ENCODE results near the gene FOXK1.
"Not testable (repeated sequence)": the region's sequence is repeated elsewhere in the genome, so short reads cannot be mapped to it uniquely, and the experiment has no call there.

FOXK1 gene

DNA sequence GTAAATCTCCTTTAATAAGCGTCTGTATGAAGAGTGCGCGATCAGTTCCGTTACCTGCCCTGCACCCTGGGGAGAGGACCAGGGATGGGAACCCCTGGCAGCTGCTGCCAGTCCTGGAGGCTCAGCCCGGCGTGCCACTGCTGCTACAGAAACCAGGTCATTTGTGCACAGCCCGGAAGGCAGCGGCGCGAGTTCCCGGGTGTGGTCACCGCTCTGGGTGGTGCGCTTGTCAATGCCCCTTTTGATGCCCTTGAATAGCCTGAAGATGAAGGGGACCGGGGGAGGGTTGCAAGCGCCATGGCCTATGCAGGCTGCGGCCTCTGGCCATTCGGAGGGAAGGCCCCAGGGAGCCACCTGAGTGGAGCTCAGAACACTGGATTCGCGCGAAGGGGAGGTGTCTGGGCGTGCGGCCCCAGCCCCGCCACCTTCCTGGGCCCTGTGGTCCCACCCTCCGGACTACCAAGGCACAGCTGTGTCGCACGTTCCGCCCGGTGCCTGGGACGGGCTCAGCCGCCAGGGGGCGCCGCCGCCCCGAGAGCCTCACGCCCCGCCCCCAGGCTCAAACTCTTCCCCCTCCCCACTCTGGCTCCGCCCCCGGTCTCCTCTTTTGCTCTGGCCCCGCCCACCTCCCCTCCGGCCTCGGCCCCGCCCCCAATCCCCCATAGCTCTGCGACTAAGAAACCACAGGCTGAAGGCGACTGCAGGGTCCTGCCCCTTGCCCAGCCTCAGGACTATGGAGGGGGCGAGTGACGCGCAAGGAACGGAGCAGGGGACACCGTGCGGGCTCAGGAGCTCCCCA is 109.8 kb downstream of the FOXK1 start:
- H3K27ac ChIP-seq = peak overlapping the region; percentile 65
- peak overlapping the region; percentile 60 for H3K4me2 ChIP-seq
- no peaks in the 10 kb centered on the region for H3K27me3 ChIP-seq (ENCODE audit: insufficient read depth, low read depth)
- peak overlapping the region; percentile 74; the same call in 1 of the 2 replicates for H3K9ac ChIP-seq
- no peaks in the 10 kb centered on the region for H4K20me1 ChIP-seq (ENCODE audit: insufficient read depth)
- no peak overlapping the region for H3K4me3 ChIP-seq (IDR thresholded peaks at IDR 0.05; ENCODE audit: insufficient read depth, low read depth, low read length)
- no peaks in the 10 kb centered on the region for H3K36me3 ChIP-seq (ENCODE audit: insufficient read depth)
- no peaks in the 10 kb centered on the region for H3K79me2 ChIP-seq (ENCODE audit: insufficient read depth, low read depth)
- H3K4me1 ChIP-seq (ENCODE audit: low read depth, poor library complexity, severe bottlenecking) = no peaks in the 10 kb centered on the region
- TF ChIP-seq, protein P1, sequence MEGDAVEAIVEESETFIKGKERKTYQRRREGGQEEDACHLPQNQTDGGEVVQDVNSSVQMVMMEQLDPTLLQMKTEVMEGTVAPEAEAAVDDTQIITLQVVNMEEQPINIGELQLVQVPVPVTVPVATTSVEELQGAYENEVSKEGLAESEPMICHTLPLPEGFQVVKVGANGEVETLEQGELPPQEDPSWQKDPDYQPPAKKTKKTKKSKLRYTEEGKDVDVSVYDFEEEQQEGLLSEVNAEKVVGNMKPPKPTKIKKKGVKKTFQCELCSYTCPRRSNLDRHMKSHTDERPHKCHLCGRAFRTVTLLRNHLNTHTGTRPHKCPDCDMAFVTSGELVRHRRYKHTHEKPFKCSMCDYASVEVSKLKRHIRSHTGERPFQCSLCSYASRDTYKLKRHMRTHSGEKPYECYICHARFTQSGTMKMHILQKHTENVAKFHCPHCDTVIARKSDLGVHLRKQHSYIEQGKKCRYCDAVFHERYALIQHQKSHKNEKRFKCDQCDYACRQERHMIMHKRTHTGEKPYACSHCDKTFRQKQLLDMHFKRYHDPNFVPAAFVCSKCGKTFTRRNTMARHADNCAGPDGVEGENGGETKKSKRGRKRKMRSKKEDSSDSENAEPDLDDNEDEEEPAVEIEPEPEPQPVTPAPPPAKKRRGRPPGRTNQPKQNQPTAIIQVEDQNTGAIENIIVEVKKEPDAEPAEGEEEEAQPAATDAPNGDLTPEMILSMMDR (conservative IDR thresholded peaks at IDR 0.05; ENCODE audit: low read depth, low read length) = peak; percentile 38
- peak overlapping the region; percentile 41 for H2AFZ ChIP-seq (ENCODE audit: low read depth)

- peak overlapping the region; percentile 65 for H3K27ac ChIP-seq
- H3K9ac ChIP-seq = peak overlapping the region; percentile 74; the same call in 1 of the 2 replicates
- no peaks in the 10 kb centered on the region for H4K20me1 ChIP-seq (ENCODE audit: insufficient read depth)
- H3K4me3 ChIP-seq (IDR thresholded peaks at IDR 0.05; ENCODE audit: insufficient read depth, low read depth, low read length) = no peak overlapping the region
- H2AFZ ChIP-seq (ENCODE audit: low read depth) = peak overlapping the region; percentile 41
- H3K79me2 ChIP-seq (ENCODE audit: insufficient read depth, low read depth) = no peaks in the 10 kb centered on the region
- H3K36me3 ChIP-seq (ENCODE audit: insufficient read depth) = no peaks in the 10 kb centered on the region
- H3K27me3 ChIP-seq (ENCODE audit: insufficient read depth, low read depth) = no peaks in the 10 kb centered on the region
- peak overlapping the region; percentile 60 for H3K4me2 ChIP-seq
- TF ChIP-seq, protein P1 (conservative IDR thresholded peaks at IDR 0.05; ENCODE audit: low read depth, low read length) = no peak
- H3K4me1 ChIP-seq (ENCODE audit: low read depth, poor library complexity, severe bottlenecking) = no peaks in the 10 kb centered on the region
Measured at GRCh38 chr7:4792537-4793126, 110.5 kb downstream of the FOXK1 start.

GRCh38 chr7:4793385-4793993 is 111.4 kb downstream of the FOXK1 start:
- H4K20me1 ChIP-seq (ENCODE audit: insufficient read depth); H3K27ac ChIP-seq; H3K4me3 ChIP-seq (IDR thresholded peaks at IDR 0.05; ENCODE audit: insufficient read depth, low read depth, low read length); H3K4me1 ChIP-seq (ENCODE audit: low read depth, poor library complexity, severe bottlenecking); H3K27me3 ChIP-seq (ENCODE audit: insufficient read depth, low read depth); H3K9ac ChIP-seq; H3K79me2 ChIP-seq (ENCODE audit: insufficient read depth, low read depth); H3K36me3 ChIP-seq (ENCODE audit: insufficient read depth): not testable (repeated sequence)
- peak overlapping the region; percentile 60 for H3K4me2 ChIP-seq
- H2AFZ ChIP-seq (ENCODE audit: low read depth) = 0 out of 2 replicates have a peak overlapping the region, but pooled peaks have one; percentile 41

DNA sequence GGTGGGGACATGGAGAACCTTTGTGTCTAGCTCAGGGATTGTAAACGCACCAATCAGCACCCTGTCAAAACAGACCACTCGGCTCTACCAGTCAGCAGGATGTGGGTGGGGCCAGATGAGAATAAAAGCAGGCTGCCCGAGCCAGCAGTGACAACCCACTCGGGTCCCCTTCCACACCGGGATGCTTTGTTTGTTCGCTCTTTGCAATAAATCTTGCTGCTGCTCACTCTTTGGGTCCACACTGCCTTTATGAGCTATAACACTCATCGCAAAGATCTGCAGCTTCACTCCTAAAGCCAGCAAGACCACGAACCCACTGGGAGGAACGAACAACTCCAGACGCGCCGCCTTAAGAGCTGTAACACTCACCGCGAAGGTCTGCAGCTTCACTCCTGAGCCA is 112.1 kb downstream of the FOXK1 start:
- not testable (repeated sequence) for H3K4me1 ChIP-seq (ENCODE audit: low read depth, poor library complexity, severe bottlenecking); H3K4me2 ChIP-seq; H3K36me3 ChIP-seq (ENCODE audit: insufficient read depth)

GRCh38 chr7:4794591-4795350 is 112.7 kb downstream of the FOXK1 start:
- no peaks in the 10 kb centered on the region for H3K27me3 ChIP-seq (ENCODE audit: insufficient read depth, low read depth)
- no peaks in the 10 kb centered on the region for H3K4me1 ChIP-seq (ENCODE audit: low read depth, poor library complexity, severe bottlenecking)
- no peak overlapping the region for H2AFZ ChIP-seq (ENCODE audit: low read depth)
- no peaks in the 10 kb centered on the region for H3K36me3 ChIP-seq (ENCODE audit: insufficient read depth)
- no peak overlapping the region for H3K4me2 ChIP-seq
- H3K9ac ChIP-seq = no peak overlapping the region
- no peak overlapping the region for H3K27ac ChIP-seq
- no peak overlapping the region for H3K4me3 ChIP-seq (IDR thresholded peaks at IDR 0.05; ENCODE audit: insufficient read depth, low read depth, low read length)
- TF ChIP-seq, protein P1 (conservative IDR thresholded peaks at IDR 0.05; ENCODE audit: low read depth, low read length) = no peak
- no peaks in the 10 kb centered on the region for H4K20me1 ChIP-seq (ENCODE audit: insufficient read depth)
- H3K79me2 ChIP-seq (ENCODE audit: insufficient read depth, low read depth) = no peaks in the 10 kb centered on the region

More for the DNA sequence above, 112.1 kb downstream of the FOXK1 start:
- not testable (repeated sequence) for H3K4me3 ChIP-seq (IDR thresholded peaks at IDR 0.05; ENCODE audit: insufficient read depth, low read depth, low read length); H3K27me3 ChIP-seq (ENCODE audit: insufficient read depth, low read depth); H2AFZ ChIP-seq (ENCODE audit: low read depth); H4K20me1 ChIP-seq (ENCODE audit: insufficient read depth); H3K9ac ChIP-seq; H3K27ac ChIP-seq; H3K79me2 ChIP-seq (ENCODE audit: insufficient read depth, low read depth)
